HepG2 (cell line): Measurements from ENCODE around the gene PKD1L1. TPM values are rescaled to one million over a fixed set of nuclear protein-coding genes. Genes with fewer than 3 reads are reported as not detected.

Experiments
- ATAC-seq: fragments of 200-7000 bp; cut with Tn5 transposase; 3 replicates; pipeline ENCODE4 v1.9.1; 2020; ENCODE audit warnings: mild to moderate bottlenecking, moderate library complexity
- BruUV-seq: library from RNA; stranded (reverse); fragments of 400-500 nt; replicated peaks from 2 replicates; lab custom pipeline; 2021; lab: Mats Ljungman, UMichigan
- CTCF ChIA-PET: fragments of 300-600 bp; formaldehyde crosslinking; extraction: SDS; loops from one replicate; lab custom pipeline; 2021; ENCODE audit warnings: low total read pairs, inconsistent platforms, low intra/inter-chr PET ratio; lab: Yijun Ruan, JAX
- POLR2A ChIA-PET: fragments of 350-600 bp; sonication (Branson Sonifier 250); formaldehyde crosslinking; loops from one replicate; lab custom pipeline; 2020; ENCODE audit warnings: antibody characterized with exemption, inconsistent platforms; lab: Yijun Ruan, JAX
- DNase-seq: peaks from one replicate; pipeline ENCODE4 v3.0.0-alpha.2; 2015; ENCODE audit warnings: low spot score
- FAIRE-seq: peaks from 3 replicates; lab custom pipeline; 2011; peaks lifted over from hg19 to GRCh38; lab: Jason Lieb, UNC
- H2AFZ ChIP-seq: one replicate; pipeline ENCODE4 v1.6.1; 2011; ENCODE audit warnings: low read length, inconsistent platforms
- H3K27ac ChIP-seq: fragments of 300-600 bp; 3 replicates; pipeline ENCODE4 v1.8.0; 2011; ENCODE audit warnings: mixed run types, mild to moderate bottlenecking, mixed read lengths, low read length, inconsistent platforms; ENCODE audit not compliant: insufficient read depth; ENCODE audit errors: extremely low read length
- H3K27me3 ChIP-seq, 2 experiments: fragments of 200-600 bp in 1 of 2; 2 replicates in 1 of 2; 3 replicates in 1 of 2; pipeline versions ENCODE4 v1.6.0 to v1.8.0; 2011; ENCODE audit warnings: low read length in 2 of 2, mild to moderate bottlenecking in 2 of 2, moderate library complexity in 2 of 2, inconsistent platforms in 1 of 2; ENCODE audit not compliant: insufficient read depth in 2 of 2, control insufficient read depth in 1 of 2
- H3K36me3 ChIP-seq, 2 experiments: fragments of 200-600 bp in 1 of 2; replicated peaks in 1 of 2; 2 replicates in 1 of 2; 3 replicates in 1 of 2; pipeline versions ENCODE4 v1.5.1 to v1.8.0; 2011; ENCODE audit warnings: low read length in 2 of 2, inconsistent platforms in 1 of 2; ENCODE audit not compliant: insufficient read depth in 2 of 2, control insufficient read depth in 1 of 2
- H3K4me1 ChIP-seq: 2 replicates; pipeline ENCODE4 v1.5.1; 2012; ENCODE audit warnings: low read length, inconsistent platforms; ENCODE audit not compliant: insufficient read depth
- H3K4me2 ChIP-seq: 2 replicates; pipeline ENCODE4 v1.6.0; 2011; ENCODE audit warnings: low read depth, low read length, inconsistent platforms
- H3K4me3 ChIP-seq, 3 experiments: fragments of 200-600 bp in 1 of 3; sonication (generic), shearing (Covaris generic) in 1 of 3; replicated peaks in 1 of 3; 2 replicates each; pipeline ENCODE4 v1.5.1; 2011 to 2016; ENCODE audit warnings: low read length in 3 of 3, inconsistent platforms in 2 of 3, low read depth in 2 of 3, mild to moderate bottlenecking in 2 of 3, control low read depth in 1 of 3, mixed read lengths in 1 of 3; ENCODE audit not compliant: insufficient read depth in 1 of 3
- H3K79me2 ChIP-seq: one replicate; pipeline ENCODE4 v1.6.1; 2011; ENCODE audit warnings: low read length, inconsistent platforms; ENCODE audit not compliant: insufficient read depth
- H3K9ac ChIP-seq: 2 replicates; pipeline ENCODE4 v1.6.0; 2011; ENCODE audit warnings: mild to moderate bottlenecking, low read depth, low read length, inconsistent platforms; ENCODE audit not compliant: insufficient read depth
- H3K9me3 ChIP-seq: 2 replicates; pipeline ENCODE4 v1.5.1; 2012; ENCODE audit warnings: mild to moderate bottlenecking, low read length
- H4K20me1 ChIP-seq: 2 replicates; pipeline ENCODE4 v1.6.0; 2011; ENCODE audit warnings: inconsistent platforms, mild to moderate bottlenecking, low read length, moderate library complexity; ENCODE audit not compliant: insufficient read depth
- CHCHD3 ChIP-seq: sonication (generic); formaldehyde crosslinking; IDR thresholded peaks from 2 replicates; pipeline ENCODE4 v1.8.0; 2022; ENCODE audit warnings: mild to moderate bottlenecking, missing genetic modification reagents, moderate library complexity
- ERF ChIP-seq: IDR thresholded peaks from 2 replicates; pipeline ENCODE4 v1.6.1; 2018; ENCODE audit warnings: missing biosample characterization, missing genetic modification reagents
- FOXA1 ChIP-seq, 2 experiments: fragments of 450-650 bp in 1 of 2; sonication (generic) in 1 of 2; formaldehyde crosslinking in 1 of 2; IDR thresholded peaks; 2 replicates each; pipeline versions ENCODE4 v1.4.0 to v1.6.1; 2016 to 2020; ENCODE audit warnings: missing genetic modification reagents in 1 of 2
- HNRNPLL ChIP-seq: fragments of 200-400 bp; formaldehyde crosslinking; IDR thresholded peaks from 2 replicates; pipeline ENCODE4 v1.6.1; 2017; ENCODE audit warnings: mild to moderate bottlenecking, low read depth, low read length; ENCODE audit not compliant: poor library complexity, severe bottlenecking
- HNRNPUL1 ChIP-seq: fragments of 200-400 bp; formaldehyde crosslinking; IDR thresholded peaks from 2 replicates; pipeline ENCODE4 v1.6.1; 2017; ENCODE audit warnings: low read depth, mild to moderate bottlenecking, low read length, moderate library complexity
- HOXA3 ChIP-seq: sonication (generic); formaldehyde crosslinking; IDR thresholded peaks from 2 replicates; pipeline ENCODE4 v1.5.0; 2020; ENCODE audit warnings: missing genetic modification reagents
- NFRKB ChIP-seq: fragments of 450-650 bp; IDR thresholded peaks from 2 replicates; pipeline ENCODE4 v1.6.1; 2017
- PTBP1 ChIP-seq: fragments of 200-400 bp; formaldehyde crosslinking; IDR thresholded peaks from 2 replicates; pipeline ENCODE4 v1.6.1; 2018; ENCODE audit warnings: low read length, low read depth; ENCODE audit not compliant: poor library complexity, severe bottlenecking
- RFX1 ChIP-seq: fragments of 450-650 bp; IDR thresholded peaks from 2 replicates; pipeline ENCODE4 v1.6.1; 2017
- TEAD3 ChIP-seq: optimal IDR thresholded peaks from 2 replicates; pipeline ENCODE3; 2016; ENCODE audit warnings: borderline replicate concordance
- THAP11 ChIP-seq: IDR thresholded peaks from 2 replicates; pipeline ENCODE4 v1.6.1; 2016; ENCODE audit warnings: missing biosample characterization, missing genetic modification reagents
- ZNF33A ChIP-seq: sonication (generic); formaldehyde crosslinking; IDR thresholded peaks from 2 replicates; pipeline ENCODE4 v1.5.1; 2020; ENCODE audit warnings: missing genetic modification reagents, mild to moderate bottlenecking, moderate library complexity, borderline replicate concordance
- ZNF570 ChIP-seq: sonication (generic); formaldehyde crosslinking; IDR thresholded peaks from 2 replicates; pipeline ENCODE4 v1.4.0; 2020; ENCODE audit warnings: mild to moderate bottlenecking, missing genetic modification reagents, borderline replicate concordance
- WGBS: methylation state at CpG from one replicate; pipeline ENCODE4 v1.1.6; 2017; ENCODE audit warnings: low lambda C conversion rate; 5-methylcytosine and 5-hydroxymethylcytosine counted together
- in situ Hi-C: cut with HindIII; loops from 2 replicates; pipeline ENCODE4 v1.10.0; 2017; ENCODE audit warnings: low pct_unique_long_range_greater_than_20kb; ENCODE audit not compliant: extremely low pct_ligation_motif_present
- intact Hi-C: fragments of 100-400 bp; cut with micrococcal nuclease; formaldehyde crosslinking; loops from one replicate; pipeline ENCODE4 v1.10.0; 2022; ENCODE audit not compliant: unreplicated experiment
- polyA plus RNA-seq, 8 experiments: library from polyadenylated mRNA; depleted of rRNA in 3 of 8; stranded (reverse) in 7 of 8; unstranded in 1 of 8; fragments of >200 nt; fragmentation: Illumina TruSeq in 4 of 8; extraction: Trizol in 4 of 8; gene quantifications; 2 replicates each; pipeline versions ENCODE4 v1.2.1 to v1.2.3, GENCODE V29; 2011 to 2016; ENCODE audit warnings: low read depth in 4 of 8, missing spikeins in 1 of 8, mixed read lengths in 1 of 8; ENCODE audit not compliant: insufficient read depth in 1 of 8
- total RNA-seq, 5 experiments: library from RNA; depleted of rRNA; stranded (reverse); fragments of >200 nt; fragmentation: Illumina TruSeq; extraction: Trizol; gene quantifications; 2 replicates each; pipeline ENCODE4 v1.2.3, GENCODE V29; 2016; ENCODE audit warnings: low read depth in 1 of 5
- TF ChIP-seq, protein P1 (sequence below): sonication (generic); formaldehyde crosslinking; conservative IDR thresholded peaks from 2 replicates; pipeline ENCODE4 v1.4.0; 2020; ENCODE audit warnings: missing genetic modification reagents
- TF ChIP-seq, protein P2 (sequence below): sonication (generic); formaldehyde crosslinking; IDR thresholded peaks from 2 replicates; pipeline ENCODE4 v1.5.0; 2020; ENCODE audit warnings: mild to moderate bottlenecking, missing genetic modification reagents, moderate library complexity

The PKD1L1 gene
- total and polyA plus RNA-seq, 2 of the 13 experiments (the other 11 are each of a cell fraction or from before 2014, with no cell fraction given) = 0.01 TPM; not detected in 1

DNA sequence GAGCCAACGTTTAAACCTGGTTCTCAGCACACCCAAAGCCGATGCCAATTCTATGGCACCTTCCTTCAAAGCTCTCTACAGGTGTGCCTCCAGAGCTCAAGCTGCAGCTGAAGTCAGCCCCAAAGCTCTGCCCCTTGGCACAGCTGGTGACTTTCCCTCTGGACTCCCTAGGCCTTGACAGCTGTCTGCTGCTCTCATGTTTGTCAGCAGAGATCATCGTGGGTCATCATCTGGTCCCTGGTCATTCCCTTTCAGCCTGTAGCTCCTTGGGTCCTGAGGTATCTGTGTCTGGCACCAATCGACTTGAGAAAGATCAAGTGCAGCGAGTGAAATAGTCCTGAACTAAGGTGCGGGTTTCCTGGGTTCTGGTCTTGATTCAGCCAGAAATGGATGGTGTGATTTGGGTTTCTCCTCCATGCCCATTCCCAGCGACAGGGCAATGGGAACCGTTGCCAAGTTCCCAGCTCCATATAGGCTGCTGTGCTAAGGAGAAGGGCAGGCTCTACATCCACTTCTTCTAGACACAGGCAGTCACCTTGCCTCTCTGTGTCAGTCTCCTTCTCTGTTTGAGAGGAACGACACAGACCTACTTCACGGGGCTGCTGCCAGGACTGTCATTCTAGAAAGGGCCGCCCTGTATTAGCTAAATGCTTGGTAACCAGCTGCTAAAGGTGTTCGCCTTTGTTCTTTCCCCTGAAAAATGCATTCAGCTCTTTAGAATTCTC lies 3.6 kb downstream of the PKD1L1 start (continued):
- TF ChIP-seq HNRNPUL1 = no peak
- TF ChIP-seq PTBP1 = no peak
- no peak for TF ChIP-seq ZNF33A (CRISPR knock-in tag)

DNA sequence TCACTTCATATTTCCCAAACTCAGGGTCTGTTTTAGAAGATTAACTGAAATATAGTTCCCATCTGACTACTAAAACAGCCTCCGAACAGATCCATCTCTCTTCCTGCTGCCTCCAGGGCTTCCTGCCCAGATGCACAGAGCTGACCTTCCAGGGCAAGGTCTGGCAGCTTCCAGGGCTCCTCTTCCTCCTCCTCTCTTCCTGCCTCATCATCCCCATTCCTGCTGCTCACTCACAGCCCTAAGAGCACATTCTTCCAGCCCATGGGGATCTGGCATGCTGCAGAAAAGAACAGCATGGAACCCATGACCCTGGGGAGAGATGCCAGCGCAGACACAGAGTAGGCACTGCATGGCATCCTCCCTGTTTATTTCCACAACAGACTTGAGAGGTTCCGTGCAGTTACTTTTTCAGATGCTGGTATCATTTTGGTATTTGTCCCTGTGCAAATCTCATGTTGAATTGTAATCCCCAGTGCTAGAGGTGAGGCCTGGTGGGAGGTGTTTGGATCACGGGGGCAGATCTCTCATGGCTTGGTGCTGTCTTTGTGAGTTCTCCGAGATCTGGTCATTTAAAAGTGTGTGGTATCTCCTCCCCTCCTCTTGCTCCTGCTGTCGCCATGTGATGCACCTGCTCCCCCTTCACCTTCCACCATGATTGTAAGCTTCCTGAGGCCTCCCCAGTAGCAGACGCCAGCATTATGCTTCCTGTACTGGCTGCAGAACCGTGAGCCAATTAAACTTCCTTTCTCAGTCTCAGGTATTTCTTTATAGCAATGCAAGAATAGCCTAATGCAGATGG lies 4.4 kb downstream of the PKD1L1 start:
- Histone ChIP-seq H3K36me3 (no peaks in the 10 kb centered on the region), H3K27me3 (peaks cover 2 to 7% of the 10 kb centered on the region in 2 experiments; a peak in 2 of 5 replicates), H3K4me3 (no peak overlapping the region), H2AFZ (no peak overlapping the region), H3K4me2 (no peak overlapping the region), H3K27ac (no peak overlapping the region), H3K9me3 (no peaks in the 10 kb centered on the region), H3K9ac (no peak overlapping the region), H3K4me1 (peaks cover 20% of the 10 kb centered on the region), H4K20me1 (no peaks in the 10 kb centered on the region), H3K79me2 (no peaks in the 10 kb centered on the region)
- FAIRE-seq (no peak), DNase-seq (no peak), ATAC-seq (no peak)
- POLR2A ChIA-PET = no interaction called here
- WGBS = 26% methylated on average over 8 of the region's 8 CpGs
- CTCF ChIA-PET = interaction anchor here (1.6 kb wide), 1 partner anchor 678 kb away, joined by 3 read pairs; no protein-coding TSS in a partner anchor
- no TSS peak for BruUV-seq
- intact Hi-C loops (loop anchor here (10.0 kb wide), 1 partner anchor 679 kb away; no protein-coding TSS in a partner anchor), in situ Hi-C loops (no loop called here)
- TF ChIP-seq RFX1 = no peak
- TF ChIP-seq ZNF570 (CRISPR knock-in tag) = no peak
- TF ChIP-seq NFRKB = no peak
- no peak for TF ChIP-seq FOXA1 (IDR thresholded peaks at IDR 0.05)
- TF ChIP-seq FOXA1 (CRISPR knock-in tag; IDR thresholded peaks at IDR 0.05) = no peak
- TF ChIP-seq THAP11 (CRISPR knock-in tag) = no peak
- no peak for TF ChIP-seq CHCHD3 (CRISPR knock-in tag)
- no peak for TF ChIP-seq HNRNPLL
- TF ChIP-seq, protein P1, sequence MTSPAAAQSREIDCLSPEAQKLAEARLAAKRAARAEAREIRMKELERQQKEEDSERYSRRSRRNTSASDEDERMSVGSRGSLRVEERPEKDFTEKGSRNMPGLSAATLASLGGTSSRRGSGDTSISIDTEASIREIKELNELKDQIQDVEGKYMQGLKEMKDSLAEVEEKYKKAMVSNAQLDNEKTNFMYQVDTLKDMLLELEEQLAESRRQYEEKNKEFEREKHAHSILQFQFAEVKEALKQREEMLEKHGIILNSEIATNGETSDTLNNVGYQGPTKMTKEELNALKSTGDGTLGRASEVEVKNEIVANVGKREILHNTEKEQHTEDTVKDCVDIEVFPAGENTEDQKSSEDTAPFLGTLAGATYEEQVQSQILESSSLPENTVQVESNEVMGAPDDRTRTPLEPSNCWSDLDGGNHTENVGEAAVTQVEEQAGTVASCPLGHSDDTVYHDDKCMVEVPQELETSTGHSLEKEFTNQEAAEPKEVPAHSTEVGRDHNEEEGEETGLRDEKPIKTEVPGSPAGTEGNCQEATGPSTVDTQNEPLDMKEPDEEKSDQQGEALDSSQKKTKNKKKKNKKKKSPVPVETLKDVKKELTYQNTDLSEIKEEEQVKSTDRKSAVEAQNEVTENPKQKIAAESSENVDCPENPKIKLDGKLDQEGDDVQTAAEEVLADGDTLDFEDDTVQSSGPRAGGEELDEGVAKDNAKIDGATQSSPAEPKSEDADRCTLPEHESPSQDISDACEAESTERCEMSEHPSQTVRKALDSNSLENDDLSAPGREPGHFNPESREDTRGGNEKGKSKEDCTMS (CRISPR knock-in tag) = no peak
- TF ChIP-seq ERF (CRISPR knock-in tag) = no peak
- TF ChIP-seq TEAD3 (CRISPR knock-in tag) = no peak
- TF ChIP-seq HOXA3 = no peak
- TF ChIP-seq, protein P2, sequence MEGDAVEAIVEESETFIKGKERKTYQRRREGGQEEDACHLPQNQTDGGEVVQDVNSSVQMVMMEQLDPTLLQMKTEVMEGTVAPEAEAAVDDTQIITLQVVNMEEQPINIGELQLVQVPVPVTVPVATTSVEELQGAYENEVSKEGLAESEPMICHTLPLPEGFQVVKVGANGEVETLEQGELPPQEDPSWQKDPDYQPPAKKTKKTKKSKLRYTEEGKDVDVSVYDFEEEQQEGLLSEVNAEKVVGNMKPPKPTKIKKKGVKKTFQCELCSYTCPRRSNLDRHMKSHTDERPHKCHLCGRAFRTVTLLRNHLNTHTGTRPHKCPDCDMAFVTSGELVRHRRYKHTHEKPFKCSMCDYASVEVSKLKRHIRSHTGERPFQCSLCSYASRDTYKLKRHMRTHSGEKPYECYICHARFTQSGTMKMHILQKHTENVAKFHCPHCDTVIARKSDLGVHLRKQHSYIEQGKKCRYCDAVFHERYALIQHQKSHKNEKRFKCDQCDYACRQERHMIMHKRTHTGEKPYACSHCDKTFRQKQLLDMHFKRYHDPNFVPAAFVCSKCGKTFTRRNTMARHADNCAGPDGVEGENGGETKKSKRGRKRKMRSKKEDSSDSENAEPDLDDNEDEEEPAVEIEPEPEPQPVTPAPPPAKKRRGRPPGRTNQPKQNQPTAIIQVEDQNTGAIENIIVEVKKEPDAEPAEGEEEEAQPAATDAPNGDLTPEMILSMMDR = no peak
